Keratinocyte (primary cell): Measurements from ENCODE around the gene ADI1. TPM values are rescaled to one million over a fixed set of nuclear protein-coding genes. Genes with fewer than 3 reads are reported as not detected.
"Not testable (repeated sequence)": the region's sequence is repeated elsewhere in the genome, so short reads cannot be mapped to it uniquely, and the experiment has no call there.

ENCODE experiments used
- DNase-seq: peaks from one replicate; pipeline ENCODE4 v3.0.0-alpha.2; 2011; ENCODE audit warnings: low read depth, missing footprints, low spot score
- FAIRE-seq: peaks from 2 replicates; lab custom pipeline; 2011; peaks lifted over from hg19 to GRCh38; lab: Jason Lieb, UNC
- H2AFZ ChIP-seq: 2 replicates; pipeline ENCODE4 v1.6.0; 2012; ENCODE audit warnings: low read length, control low read depth, inconsistent platforms; ENCODE audit not compliant: control insufficient read depth
- H3K27ac ChIP-seq: 2 replicates; pipeline ENCODE4 v1.5.1; 2011; ENCODE audit warnings: low read length; ENCODE audit not compliant: control insufficient read depth, insufficient read depth
- H3K27me3 ChIP-seq: 3 replicates; pipeline ENCODE4 v1.6.0; 2011; ENCODE audit warnings: low read length; ENCODE audit not compliant: control insufficient read depth, insufficient read depth; ENCODE audit errors: extremely low read depth
- H3K36me3 ChIP-seq, 2 experiments: 2 replicates in 1 of 2; 3 replicates in 1 of 2; pipeline ENCODE4 v1.5.1; 2011; ENCODE audit warnings: low read length in 2 of 2, mild to moderate bottlenecking in 1 of 2; ENCODE audit not compliant: control insufficient read depth in 2 of 2, insufficient read depth in 2 of 2; ENCODE audit errors: extremely low read depth in 1 of 2
- H3K4me1 ChIP-seq: 3 replicates; pipeline ENCODE4 v1.5.1; 2011; ENCODE audit warnings: low read length; ENCODE audit not compliant: control insufficient read depth, insufficient read depth; ENCODE audit errors: extremely low read depth
- H3K4me2 ChIP-seq: 3 replicates; pipeline ENCODE4 v1.6.0; 2011; ENCODE audit warnings: low read depth, low read length; ENCODE audit not compliant: control insufficient read depth, insufficient read depth; ENCODE audit errors: extremely low read depth
- H3K4me3 ChIP-seq, 3 experiments: fragments of 200-600 bp in 1 of 3; sonication (generic) in 1 of 3; 2 replicates in 2 of 3; 3 replicates in 1 of 3; pipeline ENCODE4 v1.5.1; 2011 to 2016; ENCODE audit warnings: low read length in 3 of 3, mild to moderate bottlenecking in 3 of 3, control low read depth in 2 of 3, inconsistent platforms in 1 of 3, low read depth in 1 of 3, mixed read lengths in 1 of 3, mixed run types in 1 of 3, moderate library complexity in 1 of 3; ENCODE audit not compliant: control insufficient read depth in 2 of 3, insufficient read depth in 2 of 3; ENCODE audit errors: extremely low read depth in 1 of 3
- H3K79me2 ChIP-seq: 2 replicates; pipeline ENCODE4 v1.6.0; 2012; ENCODE audit warnings: low read length; ENCODE audit not compliant: control insufficient read depth, insufficient read depth
- H3K9ac ChIP-seq: 3 replicates; pipeline ENCODE4 v1.6.0; 2011; ENCODE audit warnings: low read length; ENCODE audit not compliant: control insufficient read depth, insufficient read depth; ENCODE audit errors: extremely low read depth
- H3K9me1 ChIP-seq: 3 replicates; pipeline ENCODE4 v1.6.0; 2011; ENCODE audit warnings: low read length; ENCODE audit not compliant: control insufficient read depth, insufficient read depth; ENCODE audit errors: extremely low read depth
- H3K9me3 ChIP-seq: 2 replicates; pipeline ENCODE4 v1.5.1; 2012; ENCODE audit warnings: low read depth, low read length; ENCODE audit not compliant: control insufficient read depth
- H4K20me1 ChIP-seq: 3 replicates; pipeline ENCODE4 v1.6.0; 2011; ENCODE audit warnings: low read length; ENCODE audit not compliant: control insufficient read depth, insufficient read depth; ENCODE audit errors: extremely low read depth
- CTCF ChIP-seq, 3 experiments: IDR thresholded peaks in 1 of 3; conservative IDR thresholded peaks in 1 of 3; optimal IDR thresholded peaks in 1 of 3; 2 replicates in 2 of 3; 3 replicates in 1 of 3; pipeline versions ENCODE3 to v1.5.1; 2011; ENCODE audit warnings: low read length in 3 of 3, mild to moderate bottlenecking in 3 of 3, moderate library complexity in 2 of 3, control low read depth in 1 of 3, inconsistent platforms in 1 of 3; ENCODE audit not compliant: insufficient read depth in 2 of 3; ENCODE audit errors: extremely low read depth in 1 of 3
- EZH2 ChIP-seq: IDR thresholded peaks from one replicate; pipeline ENCODE4 v1.6.1; 2012; ENCODE audit warnings: inconsistent platforms, mild to moderate bottlenecking, low read length, moderate library complexity
- dilution Hi-C: fragments of 300-500 bp; cut with MboI; formaldehyde crosslinking; loops from one replicate; pipeline ENCODE4 v1.7.0; 2020; ENCODE audit warnings: low sequenced_read_pairs; ENCODE audit not compliant: extremely low pct_ligation_motif_present
- polyA plus RNA-seq, 5 experiments: library from polyadenylated mRNA; depleted of rRNA in 3 of 5; stranded (reverse) in 3 of 5; stranded (forward) in 1 of 5; unstranded in 1 of 5; fragments of >200 nt; gene quantifications; 1 replicate in 1 of 5; 2 replicates in 3 of 5; 3 replicates in 1 of 5; pipeline versions ENCODE4 v1.2.1 to v1.2.3, GENCODE V29; 2011 to 2012; ENCODE audit warnings: missing spikeins in 2 of 5, low read depth in 1 of 5, low replicate concordance in 1 of 5

The ADI1 gene
- polyA plus RNA-seq, 1 donor (not counting 4 experiments of a cell fraction or from before 2014, with no cell fraction given) = 47.4 TPM

- H3K4me2 ChIP-seq = peak overlapping the region; percentile 27
- dilution Hi-C loops = no loop called here
- DNase-seq = no peak
These were observed 26.2 kb downstream of the ADI1 start for GRCh38 chr2:3492951-3493614.

DNA sequence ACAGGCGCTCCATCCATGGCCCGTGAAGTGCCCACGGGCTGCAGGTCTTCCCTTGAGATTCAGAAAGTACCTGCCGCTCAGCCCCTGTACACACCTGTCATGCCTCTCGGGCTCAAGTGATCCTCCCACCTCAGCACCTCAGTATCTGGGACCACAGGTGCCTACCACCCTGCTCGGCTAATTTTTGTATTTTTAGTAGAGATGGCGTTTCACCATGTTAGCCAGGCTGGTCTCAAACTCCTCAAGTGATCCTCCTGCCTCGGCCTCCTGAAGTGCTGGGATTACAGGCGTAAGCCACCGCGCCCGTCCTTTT is 26.9 kb downstream of the ADI1 start:
- H3K79me2 ChIP-seq, dilution Hi-C loops, H3K4me1 ChIP-seq, H3K9me1 ChIP-seq, H4K20me1 ChIP-seq, H3K27me3 ChIP-seq, H3K4me2 ChIP-seq, H3K9me3 ChIP-seq, H3K36me3 ChIP-seq, DNase-seq, H2AFZ ChIP-seq, H3K4me3 ChIP-seq, FAIRE-seq, H3K9ac ChIP-seq, H3K27ac ChIP-seq: not testable (repeated sequence)

More at GRCh38 chr2:3492951-3493614, 26.2 kb downstream of the ADI1 start:
- no peak for TF ChIP-seq CTCF (optimal IDR thresholded peaks at IDR 0.05 in 1 of 3, IDR thresholded peaks at IDR 0.05 in 1 of 3, conservative IDR thresholded peaks at IDR 0.05 in 1 of 3; ENCODE audit: extremely low read depth in 1 of 3, insufficient read depth in 2 of 3, low read length in 3 of 3)
- TF ChIP-seq EZH2 = no peak
- peaks cover 0 to 4% of the 10 kb centered on the region in 2 experiments for H3K36me3 ChIP-seq
- H3K9me3 ChIP-seq = no peaks in the 10 kb centered on the region
- no peak overlapping the region for H2AFZ ChIP-seq
- no peaks in the 10 kb centered on the region for H3K9me1 ChIP-seq
- H3K4me1 ChIP-seq = no peaks in the 10 kb centered on the region
- no peak overlapping the region for H3K9ac ChIP-seq
- H3K27me3 ChIP-seq = no peaks in the 10 kb centered on the region
- no peaks in the 10 kb centered on the region for H3K79me2 ChIP-seq
- H4K20me1 ChIP-seq = no peaks in the 10 kb centered on the region
- peak overlapping the region in 1 of 3 experiments; percentile 20 for H3K4me3 ChIP-seq
- no peak overlapping the region for H3K27ac ChIP-seq
- no peak for FAIRE-seq
